ENCODE measurements around the gene NUDT1.

DNA sequence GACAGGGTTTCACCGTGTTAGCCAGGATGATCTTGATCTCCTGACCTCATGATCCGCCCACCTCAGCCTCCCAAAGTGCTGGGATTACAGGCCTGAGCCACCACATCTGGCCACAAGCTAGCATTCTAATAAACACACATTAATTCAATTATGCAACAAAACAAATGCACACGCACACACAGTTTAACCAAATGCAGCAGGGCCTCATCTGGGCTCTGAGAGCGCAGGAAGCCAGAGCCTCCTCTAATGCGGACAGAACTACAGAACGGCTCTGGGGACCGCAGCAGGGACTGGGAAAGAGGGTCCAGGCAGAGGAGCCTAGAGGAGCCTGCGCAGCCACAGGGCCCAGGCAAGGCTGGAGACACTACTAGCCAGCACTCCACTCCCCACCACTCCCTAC is 13.1 kb upstream of the NUDT1 start:
- TF ChIP-seq, protein P1, sequence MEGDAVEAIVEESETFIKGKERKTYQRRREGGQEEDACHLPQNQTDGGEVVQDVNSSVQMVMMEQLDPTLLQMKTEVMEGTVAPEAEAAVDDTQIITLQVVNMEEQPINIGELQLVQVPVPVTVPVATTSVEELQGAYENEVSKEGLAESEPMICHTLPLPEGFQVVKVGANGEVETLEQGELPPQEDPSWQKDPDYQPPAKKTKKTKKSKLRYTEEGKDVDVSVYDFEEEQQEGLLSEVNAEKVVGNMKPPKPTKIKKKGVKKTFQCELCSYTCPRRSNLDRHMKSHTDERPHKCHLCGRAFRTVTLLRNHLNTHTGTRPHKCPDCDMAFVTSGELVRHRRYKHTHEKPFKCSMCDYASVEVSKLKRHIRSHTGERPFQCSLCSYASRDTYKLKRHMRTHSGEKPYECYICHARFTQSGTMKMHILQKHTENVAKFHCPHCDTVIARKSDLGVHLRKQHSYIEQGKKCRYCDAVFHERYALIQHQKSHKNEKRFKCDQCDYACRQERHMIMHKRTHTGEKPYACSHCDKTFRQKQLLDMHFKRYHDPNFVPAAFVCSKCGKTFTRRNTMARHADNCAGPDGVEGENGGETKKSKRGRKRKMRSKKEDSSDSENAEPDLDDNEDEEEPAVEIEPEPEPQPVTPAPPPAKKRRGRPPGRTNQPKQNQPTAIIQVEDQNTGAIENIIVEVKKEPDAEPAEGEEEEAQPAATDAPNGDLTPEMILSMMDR (conservative IDR thresholded peaks at IDR 0.05; ENCODE audit: low read depth in 2 of 2): no peak
- TF ChIP-seq POLR2AphosphoS5 (IDR thresholded peaks at IDR 0.05; ENCODE audit: low read depth): no peak
- TF ChIP-seq, protein P2, sequence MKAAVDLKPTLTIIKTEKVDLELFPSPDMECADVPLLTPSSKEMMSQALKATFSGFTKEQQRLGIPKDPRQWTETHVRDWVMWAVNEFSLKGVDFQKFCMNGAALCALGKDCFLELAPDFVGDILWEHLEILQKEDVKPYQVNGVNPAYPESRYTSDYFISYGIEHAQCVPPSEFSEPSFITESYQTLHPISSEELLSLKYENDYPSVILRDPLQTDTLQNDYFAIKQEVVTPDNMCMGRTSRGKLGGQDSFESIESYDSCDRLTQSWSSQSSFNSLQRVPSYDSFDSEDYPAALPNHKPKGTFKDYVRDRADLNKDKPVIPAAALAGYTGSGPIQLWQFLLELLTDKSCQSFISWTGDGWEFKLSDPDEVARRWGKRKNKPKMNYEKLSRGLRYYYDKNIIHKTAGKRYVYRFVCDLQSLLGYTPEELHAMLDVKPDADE (IDR thresholded peaks at IDR 0.05): no peak
- no peak for TF ChIP-seq EZH2 (IDR thresholded peaks at IDR 0.05; ENCODE audit: low read depth, unreplicated experiment)
- TF ChIP-seq EZH2phosphoT487 (IDR thresholded peaks at IDR 0.05; ENCODE audit: unreplicated experiment): no peak

All from GM23338 (cell line).